Measurements from ENCODE around the gene GPR18.

The GPR18 gene

DNA sequence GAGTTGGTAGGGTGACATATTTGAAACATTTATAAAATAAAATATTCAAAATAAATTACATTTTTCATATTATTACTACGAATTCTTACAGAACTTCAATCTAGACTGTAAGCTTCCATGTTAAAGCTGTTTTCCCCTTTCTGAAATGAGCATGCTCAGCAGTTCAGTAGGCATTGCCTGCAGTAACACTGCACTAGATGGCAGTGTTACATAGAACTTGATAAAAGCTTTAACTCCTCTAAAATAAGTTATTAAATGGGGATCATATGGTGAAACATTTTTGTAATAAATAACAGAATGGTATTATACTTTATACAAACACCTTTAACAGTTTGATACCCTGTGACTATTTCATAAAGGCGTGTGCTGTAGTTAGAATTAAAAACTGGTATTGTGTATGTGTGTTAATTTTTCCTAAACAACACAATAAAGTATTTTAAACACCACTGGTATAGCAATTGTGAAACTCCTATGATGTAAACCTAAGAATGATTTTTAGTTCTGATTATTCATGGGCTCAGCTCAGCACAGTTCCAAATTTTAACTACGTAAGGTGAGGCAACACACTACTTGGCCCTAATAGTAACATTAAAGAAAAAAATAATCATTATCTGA lies 11.6 kb upstream of the GPR18 start:
- in situ Hi-C loops (cut with MboI; ENCODE audit: low sequenced_read_pairs), result loop anchor here (5.0 to 10.0 kb wide), 2 partner anchors 92 to 165 kb away; no protein-coding TSS in a partner anchor
- DNase-seq (ENCODE audit: low spot score in 2 of 2), result no peak
- H3K9me3 ChIP-seq, result no peaks in the 10 kb centered on the region
- peaks cover 3% of the 10 kb centered on the region; the same call in 1 of the 2 replicates for H3K36me3 ChIP-seq (replicated peaks)
- H3K27me3 ChIP-seq (ENCODE audit: low read depth), result no peaks in the 10 kb centered on the region
- no peak overlapping the region for H3K4me3 ChIP-seq
- no peaks in the 10 kb centered on the region for H3K4me1 ChIP-seq

DNA sequence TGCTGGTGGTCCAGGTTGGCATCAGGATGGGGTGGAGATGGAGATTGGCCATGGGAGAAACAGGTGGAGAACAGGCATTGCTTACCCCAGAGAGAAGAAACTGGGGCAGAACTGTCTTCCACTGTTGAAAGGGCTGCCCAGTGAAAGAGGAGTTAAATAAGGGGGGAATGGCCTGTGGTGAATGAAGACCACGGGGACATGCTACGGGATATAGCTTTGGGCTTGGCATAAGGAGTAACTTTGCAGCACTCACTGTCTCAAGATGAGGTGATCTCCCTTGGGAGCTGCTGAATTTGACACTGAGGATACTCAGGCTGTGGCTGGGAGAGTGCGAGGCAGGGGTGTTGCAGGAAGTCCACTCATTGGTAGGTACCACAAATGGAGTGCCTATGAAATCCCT lies 10.6 kb upstream of the GPR18 start:
- Histone ChIP-seq H3K27me3 (ENCODE audit: low read depth) (no peaks in the 10 kb centered on the region), H3K4me3 (no peak overlapping the region), H3K9me3 (no peaks in the 10 kb centered on the region), H3K36me3 (replicated peaks) (peaks cover 3% of the 10 kb centered on the region; the same call in 1 of the 2 replicates), H3K4me1 (no peaks in the 10 kb centered on the region)
- no peak for DNase-seq (ENCODE audit: low spot score in 2 of 2)
- in situ Hi-C loops (cut with MboI; ENCODE audit: low sequenced_read_pairs), result loop anchor here (5.0 kb wide), 1 partner anchor 92 kb away; no protein-coding TSS in a partner anchor

DNA sequence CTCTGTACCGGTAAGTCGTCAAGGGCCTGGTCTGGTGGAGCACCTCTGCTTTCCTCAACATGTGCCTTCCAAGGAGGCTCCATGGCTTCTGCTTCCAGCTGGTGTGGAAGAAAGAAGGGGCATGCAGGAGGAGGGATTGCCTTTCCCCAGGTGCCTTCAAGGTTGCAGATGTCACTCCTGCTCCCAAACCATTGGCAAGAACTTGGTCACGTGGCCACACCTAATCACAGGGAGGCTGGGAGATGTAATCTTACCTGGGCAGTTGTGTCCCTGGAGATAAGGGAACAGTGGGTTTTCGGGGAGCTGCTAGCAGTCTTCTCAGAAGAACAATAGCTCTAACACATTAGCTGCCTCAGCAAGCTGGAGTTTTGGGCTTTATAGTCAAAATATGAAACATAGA lies 9.7 kb upstream of the GPR18 start:
- Histone ChIP-seq H3K4me1 (no peaks in the 10 kb centered on the region), H3K4me3 (no peak overlapping the region), H3K27me3 (ENCODE audit: low read depth) (no peaks in the 10 kb centered on the region), H3K36me3 (replicated peaks) (peaks cover 3% of the 10 kb centered on the region; the same call in 1 of the 2 replicates), H3K9me3 (no peaks in the 10 kb centered on the region)
- in situ Hi-C loops (cut with MboI; ENCODE audit: low sequenced_read_pairs), result loop anchor here (5.0 kb wide), 1 partner anchor 91 kb away; no protein-coding TSS in a partner anchor
- no peak for DNase-seq (ENCODE audit: low spot score in 2 of 2)

DNA sequence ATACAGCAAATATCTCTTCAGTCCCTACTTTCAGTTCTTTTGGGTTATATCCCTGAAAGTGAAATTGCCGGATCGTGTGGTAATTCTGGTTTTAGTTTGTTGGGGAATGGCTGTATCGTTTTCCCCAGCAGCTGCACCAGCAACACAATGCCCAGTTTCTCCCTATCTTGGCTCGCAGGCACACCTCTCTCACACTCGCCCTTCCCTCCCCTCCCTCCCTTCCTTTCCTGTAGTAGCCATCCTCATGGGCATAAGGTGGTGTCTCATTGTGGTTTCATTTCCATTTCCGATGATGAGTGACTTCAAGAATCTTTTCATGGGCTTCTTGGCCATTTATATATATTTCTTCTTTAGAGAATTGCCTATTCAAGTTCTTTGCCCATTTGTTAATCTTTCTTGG lies 8.6 kb upstream of the GPR18 start:
- Histone ChIP-seq H3K9me3 (no peaks in the 10 kb centered on the region), H3K36me3 (replicated peaks) (peaks cover 3% of the 10 kb centered on the region; the same call in 1 of the 2 replicates), H3K4me1 (no peaks in the 10 kb centered on the region), H3K27me3 (ENCODE audit: low read depth) (no peaks in the 10 kb centered on the region), H3K4me3 (no peak overlapping the region)
- in situ Hi-C loops (cut with MboI; ENCODE audit: low sequenced_read_pairs), result loop anchor here (5.0 kb wide), 1 partner anchor 90 kb away; no protein-coding TSS in a partner anchor
- DNase-seq (ENCODE audit: low spot score in 2 of 2), result no peak

DNA sequence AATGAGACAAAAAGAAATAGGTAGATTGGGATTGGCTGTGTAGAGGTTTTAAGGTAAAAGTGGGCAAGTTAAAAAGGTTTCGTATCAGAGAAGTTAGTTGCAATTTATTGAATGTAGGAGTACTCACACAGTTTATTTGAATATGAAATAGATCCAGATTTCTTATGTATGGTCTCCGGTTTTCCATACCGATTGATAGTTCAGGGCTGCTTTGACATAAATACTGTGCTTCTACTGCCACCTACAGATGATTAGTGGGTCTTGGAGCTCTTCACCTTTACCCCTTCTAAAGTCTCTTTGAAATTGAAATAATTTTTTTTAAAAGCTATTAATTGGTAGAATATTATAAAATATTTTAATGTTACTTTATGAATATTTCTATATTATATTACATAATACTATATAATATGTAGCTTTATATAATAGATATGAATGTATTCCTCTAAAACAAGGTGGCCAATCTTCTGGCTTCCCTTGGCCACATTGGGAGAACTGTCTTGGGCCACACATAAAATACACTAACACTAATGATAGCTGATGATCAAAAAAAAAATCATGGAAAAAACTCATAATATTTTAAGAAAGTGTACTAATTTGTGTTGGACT lies 7.7 kb upstream of the GPR18 start:
- peak; percentile 30 to 78 for DNase-seq (ENCODE audit: low spot score in 2 of 2)
- H3K36me3 ChIP-seq (replicated peaks), result peaks cover 3% of the 10 kb centered on the region; the same call in 1 of the 2 replicates
- no peak overlapping the region for H3K4me3 ChIP-seq
- no peaks in the 10 kb centered on the region for H3K9me3 ChIP-seq
- in situ Hi-C loops (cut with MboI; ENCODE audit: low sequenced_read_pairs), result loop anchor here (5.0 kb wide), 1 partner anchor 89 kb away; no protein-coding TSS in a partner anchor
- H3K27me3 ChIP-seq (ENCODE audit: low read depth), result no peaks in the 10 kb centered on the region
- no peaks in the 10 kb centered on the region for H3K4me1 ChIP-seq

DNA sequence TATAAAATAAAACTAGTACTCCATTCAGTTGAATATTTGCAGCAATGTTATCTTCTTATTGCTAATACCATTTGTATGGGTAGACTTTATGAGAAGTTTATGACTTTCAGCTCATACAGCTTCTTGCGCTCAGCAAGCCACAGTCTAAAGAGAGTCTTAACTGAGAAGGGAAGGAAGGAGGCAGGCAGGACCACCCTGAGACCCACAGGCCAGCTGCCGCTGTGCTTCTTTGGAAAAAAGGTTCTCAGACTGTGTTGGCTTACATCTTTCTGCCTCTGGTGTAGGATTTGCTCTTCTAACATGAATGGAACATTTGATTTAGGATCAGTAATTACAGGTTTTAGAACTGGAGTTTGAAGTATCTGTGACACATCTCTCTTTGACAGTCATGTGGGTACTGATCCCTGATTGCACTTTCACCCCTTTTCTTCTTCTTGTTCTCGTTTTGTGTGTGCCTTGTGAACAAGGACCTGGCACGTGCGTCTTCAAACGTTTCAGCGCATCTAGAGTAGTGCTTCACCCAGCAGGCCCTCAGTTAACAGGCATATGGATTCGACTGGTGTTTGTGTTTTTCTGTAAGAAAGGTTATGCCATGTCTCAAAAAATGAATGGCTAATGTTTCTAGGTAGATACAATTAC lies 7.1 kb upstream of the GPR18 start:
- DNase-seq (ENCODE audit: low spot score in 2 of 2), result no peak
- Histone ChIP-seq H3K4me3 (no peak overlapping the region), H3K4me1 (no peaks in the 10 kb centered on the region), H3K36me3 (replicated peaks) (peaks cover 3% of the 10 kb centered on the region; the same call in 1 of the 2 replicates), H3K27me3 (ENCODE audit: low read depth) (no peaks in the 10 kb centered on the region), H3K9me3 (no peaks in the 10 kb centered on the region)
- in situ Hi-C loops (cut with MboI; ENCODE audit: low sequenced_read_pairs), result loop anchor here (5.0 kb wide), 1 partner anchor 88 kb away; no protein-coding TSS in a partner anchor

DNA sequence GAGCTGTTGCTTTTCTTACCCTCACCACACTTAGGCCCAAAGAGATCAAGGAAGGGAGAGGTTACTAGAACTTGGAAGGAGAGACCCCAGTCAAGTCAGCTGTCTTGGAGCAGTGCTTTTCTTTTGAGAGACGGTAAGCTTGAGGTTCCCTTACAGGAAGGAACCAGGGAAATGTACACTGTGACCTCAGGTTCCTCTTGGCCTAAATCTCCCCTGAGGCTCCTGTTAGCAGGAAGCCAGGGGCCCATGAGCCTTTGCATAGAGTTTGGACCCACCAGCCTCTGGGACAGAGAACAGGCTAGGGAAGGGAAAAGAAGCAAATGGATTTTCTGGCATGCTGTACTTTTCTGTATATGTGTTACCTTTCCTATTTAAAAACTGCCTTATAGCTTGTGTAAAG lies 5.9 kb upstream of the GPR18 start:
- no peaks in the 10 kb centered on the region for H3K9me3 ChIP-seq
- no peak for DNase-seq (ENCODE audit: low spot score in 2 of 2)
- H3K4me3 ChIP-seq, result no peak overlapping the region
- H3K4me1 ChIP-seq, result no peaks in the 10 kb centered on the region
- peaks cover 8% of the 10 kb centered on the region; the same call in 1 of the 2 replicates for H3K36me3 ChIP-seq (replicated peaks)
- in situ Hi-C loops (cut with MboI; ENCODE audit: low sequenced_read_pairs), result no loop called here
- H3K27me3 ChIP-seq (ENCODE audit: low read depth), result no peaks in the 10 kb centered on the region

DNA sequence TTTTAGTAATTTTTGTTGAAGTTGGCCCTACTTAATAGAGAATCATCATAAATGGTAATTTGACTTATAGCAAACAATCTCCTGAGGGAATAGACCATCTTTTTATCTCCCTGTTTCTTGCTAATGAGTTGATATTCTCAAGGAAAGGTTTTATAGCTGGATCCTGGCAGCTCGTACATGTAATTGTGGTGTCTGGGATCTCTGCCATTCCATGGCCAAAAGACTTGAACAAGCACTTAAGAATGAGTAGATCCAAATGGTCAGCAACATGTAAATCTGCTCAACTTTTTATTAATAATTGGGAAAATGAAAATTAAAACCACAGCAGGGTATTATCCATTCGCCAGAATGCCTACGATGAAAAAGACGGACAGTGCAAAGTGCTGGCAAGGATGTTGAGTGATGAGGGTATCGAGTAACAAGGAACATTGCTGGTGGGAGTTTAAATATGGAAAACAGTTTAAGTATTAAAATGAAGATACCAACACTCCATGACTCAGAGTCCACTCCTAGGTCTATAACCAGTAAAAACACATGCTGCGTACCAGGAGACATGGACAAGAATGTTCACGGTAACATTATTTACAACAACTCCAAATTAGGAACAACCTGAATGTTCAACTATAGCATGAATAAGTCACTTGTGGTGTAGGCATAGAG lies 5.1 kb upstream of the GPR18 start:
- in situ Hi-C loops (cut with MboI; ENCODE audit: low sequenced_read_pairs), result no loop called here
- H3K4me3 ChIP-seq, result no peak overlapping the region
- no peaks in the 10 kb centered on the region for H3K4me1 ChIP-seq
- H3K36me3 ChIP-seq (replicated peaks), result peaks cover 8% of the 10 kb centered on the region; the same call in 1 of the 2 replicates
- no peaks in the 10 kb centered on the region for H3K9me3 ChIP-seq
- no peaks in the 10 kb centered on the region for H3K27me3 ChIP-seq (ENCODE audit: low read depth)
- no peak for DNase-seq (ENCODE audit: low spot score in 2 of 2)

DNA sequence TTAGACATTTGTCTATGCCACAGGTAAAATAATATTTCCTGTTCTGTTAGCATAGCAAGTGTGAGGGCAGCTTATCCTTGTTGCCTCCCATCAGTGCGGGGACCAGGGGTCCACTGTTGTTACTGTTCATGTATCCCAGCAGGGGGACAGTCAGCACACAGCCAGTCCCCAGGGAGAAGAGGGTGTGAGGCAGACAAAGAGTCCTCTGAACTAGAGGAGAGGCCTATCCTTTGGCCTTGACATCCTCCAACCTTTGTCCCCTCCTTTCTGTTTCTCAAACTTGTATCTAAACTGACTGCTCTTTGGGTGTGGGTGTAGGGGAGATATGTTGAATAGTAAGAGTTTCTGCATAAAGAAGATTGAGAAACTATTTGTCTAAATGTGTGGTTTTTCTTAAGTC lies 2.9 kb upstream of the GPR18 start:
- Histone ChIP-seq H3K36me3 (replicated peaks) (peaks cover 5% of the 10 kb centered on the region; the same call in 1 of the 2 replicates), H3K4me1 (no peaks in the 10 kb centered on the region), H3K27me3 (ENCODE audit: low read depth) (no peaks in the 10 kb centered on the region), H3K9me3 (no peaks in the 10 kb centered on the region), H3K4me3 (no peak overlapping the region)
- peak in 1 of 2 experiments; percentile 25 for DNase-seq (ENCODE audit: low spot score in 2 of 2)
- in situ Hi-C loops (cut with MboI; ENCODE audit: low sequenced_read_pairs), result no loop called here

DNA sequence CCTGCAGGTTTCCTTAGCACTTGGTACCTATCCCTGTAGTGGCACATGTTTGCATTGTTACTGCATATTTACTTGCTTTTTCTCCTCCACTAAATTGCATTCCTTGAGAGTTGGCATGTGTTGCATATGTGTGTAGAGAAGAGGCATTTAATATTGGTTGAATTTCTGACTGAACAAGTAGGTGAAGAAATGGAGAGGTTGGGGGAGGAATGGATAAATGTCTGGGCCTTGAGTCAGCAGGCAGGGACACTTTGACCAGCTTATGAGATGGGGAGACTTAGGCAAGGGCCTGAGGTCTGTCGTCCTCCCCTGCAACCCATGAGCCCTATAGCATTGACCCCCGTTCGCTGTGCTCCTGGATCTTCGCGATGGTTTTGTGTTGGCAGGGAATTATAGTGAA lies 2.0 kb upstream of the GPR18 start:
- Histone ChIP-seq H3K36me3 (replicated peaks) (peaks cover 5% of the 10 kb centered on the region; the same call in 1 of the 2 replicates), H3K4me1 (no peaks in the 10 kb centered on the region), H3K4me3 (no peak overlapping the region), H3K9me3 (no peaks in the 10 kb centered on the region), H3K27me3 (ENCODE audit: low read depth) (no peaks in the 10 kb centered on the region)
- no peak for DNase-seq (ENCODE audit: low spot score in 2 of 2)
- in situ Hi-C loops (cut with MboI; ENCODE audit: low sequenced_read_pairs), result no loop called here

DNA sequence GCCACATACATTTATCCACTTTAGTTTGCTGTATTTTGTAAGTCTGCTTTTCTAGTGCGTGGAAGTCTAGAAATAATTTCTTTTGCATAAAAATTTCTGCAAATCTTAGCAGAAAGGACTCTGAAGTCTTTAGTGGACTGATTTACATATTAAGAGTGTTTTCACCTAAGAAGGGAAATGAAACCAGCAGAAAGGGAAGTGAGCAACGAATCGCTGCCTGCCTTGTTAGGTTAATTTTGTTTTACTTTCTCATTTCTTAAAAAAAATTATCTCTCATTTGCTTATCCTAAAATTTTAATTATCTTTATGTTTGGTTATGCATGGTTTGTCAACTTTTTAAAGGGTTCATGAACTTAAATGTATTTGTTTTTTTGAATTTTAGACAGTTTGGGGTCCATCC lies 767 bp upstream of the GPR18 start:
- peaks cover 5% of the 10 kb centered on the region; the same call in 1 of the 2 replicates for H3K36me3 ChIP-seq (replicated peaks)
- in situ Hi-C loops (cut with MboI; ENCODE audit: low sequenced_read_pairs), result no loop called here
- no peak for DNase-seq (ENCODE audit: low spot score in 2 of 2)
- no peaks in the 10 kb centered on the region for H3K4me1 ChIP-seq
- no peaks in the 10 kb centered on the region for H3K27me3 ChIP-seq (ENCODE audit: low read depth)
- no peak overlapping the region for H3K4me3 ChIP-seq
- H3K9me3 ChIP-seq, result no peaks in the 10 kb centered on the region

DNA sequence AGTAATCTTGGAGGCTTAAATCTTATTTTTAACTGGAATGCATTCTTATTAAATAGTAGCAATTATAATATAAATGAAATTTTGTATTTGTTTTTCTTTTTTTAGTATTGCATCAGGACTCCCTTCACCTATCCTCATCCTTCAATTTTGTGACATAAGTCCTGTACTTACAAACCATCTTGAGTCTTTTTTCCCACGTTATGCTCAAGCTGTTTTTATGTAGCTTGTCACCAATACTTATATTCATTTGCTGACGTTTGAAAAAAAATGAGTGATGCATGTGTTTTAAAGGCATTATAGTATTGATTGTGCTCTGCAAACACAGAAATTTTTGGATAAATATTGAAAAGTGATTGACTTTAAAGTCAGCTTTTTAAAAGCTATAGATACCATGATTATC lies 888 bp downstream of the GPR18 start:
- Histone ChIP-seq H3K4me3 (no peak overlapping the region), H3K36me3 (replicated peaks) (peaks cover 5% of the 10 kb centered on the region; the same call in 1 of the 2 replicates), H3K9me3 (no peaks in the 10 kb centered on the region), H3K27me3 (ENCODE audit: low read depth) (no peaks in the 10 kb centered on the region), H3K4me1 (no peaks in the 10 kb centered on the region)
- in situ Hi-C loops (cut with MboI; ENCODE audit: low sequenced_read_pairs), result no loop called here
- DNase-seq (ENCODE audit: low spot score in 2 of 2), result no peak

DNA sequence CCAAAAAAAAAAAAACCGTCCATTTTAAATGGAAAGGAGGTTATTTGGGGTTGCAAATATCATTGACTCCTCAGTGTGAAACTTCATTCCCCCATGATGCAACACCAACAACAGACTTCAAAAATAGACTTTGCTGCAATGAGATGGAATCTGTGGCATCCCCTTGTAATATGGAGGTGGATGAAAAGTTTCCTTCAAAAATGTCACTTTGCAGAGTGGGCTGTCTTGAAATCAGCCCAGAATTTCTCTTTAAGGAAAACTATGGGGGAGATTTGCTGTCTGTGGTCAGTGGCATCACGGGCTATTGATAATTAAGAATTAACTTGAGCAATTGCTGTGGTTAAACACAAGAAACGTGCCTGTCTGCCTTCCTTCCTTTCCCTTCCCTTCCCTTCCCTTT lies 1.5 kb downstream of the GPR18 start:
- no peaks in the 10 kb centered on the region for H3K9me3 ChIP-seq
- H3K4me3 ChIP-seq, result no peak overlapping the region
- no peaks in the 10 kb centered on the region for H3K27me3 ChIP-seq (ENCODE audit: low read depth)
- in situ Hi-C loops (cut with MboI; ENCODE audit: low sequenced_read_pairs), result no loop called here
- peaks cover 5% of the 10 kb centered on the region; the same call in 1 of the 2 replicates for H3K36me3 ChIP-seq (replicated peaks)
- DNase-seq (ENCODE audit: low spot score in 2 of 2), result no peak
- H3K4me1 ChIP-seq, result peaks cover 4% of the 10 kb centered on the region

Data from HAP-1 (cell line).